GM19351 (cell line): Measurements from ENCODE around the gene KRTAP5-5.
"Not testable (repeated sequence)": the region's sequence is repeated elsewhere in the genome, so short reads cannot be mapped to it uniquely, and the experiment has no call there.

Source experiments
- ATAC-seq: cut with Tn5 transposase; IDR thresholded peaks from one replicate; pipeline ENCODE4 v1.9.1; 2021; ENCODE audit warnings: mild to moderate bottlenecking, moderate library complexity; ENCODE audit not compliant: unreplicated experiment

The KRTAP5-5 gene

DNA sequence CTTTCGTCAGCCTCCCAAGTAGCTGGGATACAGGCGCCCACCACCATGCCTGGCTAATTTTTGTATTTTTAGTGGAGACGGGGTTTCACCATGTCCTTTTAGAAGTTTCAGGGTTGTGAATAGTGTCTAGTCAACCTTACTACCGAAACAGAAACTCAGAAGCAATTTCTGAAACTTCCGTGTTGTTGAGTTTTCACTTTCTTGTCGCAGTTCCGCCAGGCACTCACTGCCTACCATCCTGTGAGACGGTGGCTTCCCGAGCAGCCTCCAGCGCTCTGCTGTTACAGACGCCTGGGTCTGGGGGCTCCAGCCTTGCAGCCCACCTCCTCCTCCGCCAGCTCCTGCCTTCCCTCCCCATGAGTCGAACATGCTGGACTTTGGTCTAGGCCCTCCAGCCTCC is 23.7 kb upstream of the KRTAP5-5 start:
- ATAC-seq = peak; percentile 92

DNA sequence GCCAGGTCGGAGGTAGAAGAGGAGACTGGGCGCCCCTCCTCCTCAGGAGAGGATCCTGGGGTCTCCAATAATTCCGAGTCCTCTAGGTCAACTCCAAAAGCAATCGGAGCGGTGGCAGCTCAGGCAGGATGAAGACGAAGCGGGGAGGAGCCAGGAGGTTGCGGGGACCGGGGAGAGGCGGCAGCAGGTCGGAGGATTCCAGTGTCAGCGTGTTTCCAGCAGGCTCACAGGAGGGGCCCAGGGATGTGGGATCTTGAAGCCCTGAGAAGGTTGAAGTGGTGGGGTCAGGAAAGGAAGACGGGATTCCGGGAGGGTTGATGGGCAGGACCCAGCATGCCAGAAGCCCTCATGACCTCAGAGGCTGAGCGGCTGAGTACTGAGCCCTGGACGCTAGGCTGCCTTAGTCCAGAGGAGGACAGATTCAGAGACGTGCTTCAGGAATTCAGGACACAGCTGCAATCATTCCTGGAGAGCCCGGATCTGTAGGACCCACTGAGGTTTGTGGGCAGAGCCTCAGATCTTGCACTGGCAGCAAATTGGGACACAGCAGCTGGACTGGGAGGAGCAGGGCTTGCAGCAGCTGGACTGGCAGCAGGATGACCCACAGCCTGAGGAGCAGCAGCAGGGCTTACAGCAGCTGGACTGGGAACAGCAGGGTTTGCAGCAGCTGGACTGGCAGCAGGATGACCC is 22.3 kb upstream of the KRTAP5-5 start:
- not testable (repeated sequence) for ATAC-seq

DNA sequence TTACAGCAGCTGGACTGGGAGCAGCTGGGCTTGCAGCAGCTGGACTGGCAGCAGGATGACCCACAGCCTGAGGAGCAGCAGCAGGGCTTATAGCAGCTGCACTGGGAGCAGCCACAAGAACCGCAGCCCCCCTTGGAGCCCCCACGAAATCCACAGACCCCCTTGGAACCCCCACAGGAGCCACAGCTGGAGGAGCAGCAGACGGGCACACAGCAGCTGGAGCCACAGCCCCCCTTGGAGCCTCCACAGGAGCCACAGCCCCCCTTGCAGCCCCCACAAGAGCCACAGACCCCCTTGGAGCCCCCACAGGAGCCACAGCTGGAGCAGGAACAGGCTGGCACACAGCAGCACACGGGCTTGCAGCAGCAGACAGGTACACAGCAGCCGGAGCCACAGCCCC is 21.7 kb upstream of the KRTAP5-5 start:
- not testable (repeated sequence) for ATAC-seq

DNA sequence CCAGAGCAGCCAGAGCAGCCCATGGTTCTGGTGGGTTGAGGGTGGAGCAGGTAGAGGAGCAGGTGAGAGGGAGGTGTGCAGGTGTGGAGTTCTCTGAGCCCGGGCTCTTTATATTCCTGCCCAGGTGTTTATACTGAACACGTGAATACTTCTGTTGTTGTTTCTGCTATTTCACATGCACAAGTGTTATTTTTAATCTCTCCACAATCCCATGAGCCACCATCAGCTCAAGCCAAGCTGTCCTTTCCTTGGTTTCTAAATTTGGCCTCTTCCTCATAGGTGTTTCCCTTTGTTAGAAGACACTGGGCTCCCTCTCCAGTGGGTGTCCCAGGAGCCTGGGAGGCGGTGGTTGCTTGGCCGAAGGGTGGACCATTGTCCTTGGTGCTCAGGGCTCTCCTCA is 21.2 kb upstream of the KRTAP5-5 start, which contains the start of gene KRTAP5-3:
Gene KRTAP5-3 (minus strand): TSS at position 101 of the 400 bp plus-strand sequence. CDS start 78 bp downstream, at position 23.
- ATAC-seq = no peak

DNA sequence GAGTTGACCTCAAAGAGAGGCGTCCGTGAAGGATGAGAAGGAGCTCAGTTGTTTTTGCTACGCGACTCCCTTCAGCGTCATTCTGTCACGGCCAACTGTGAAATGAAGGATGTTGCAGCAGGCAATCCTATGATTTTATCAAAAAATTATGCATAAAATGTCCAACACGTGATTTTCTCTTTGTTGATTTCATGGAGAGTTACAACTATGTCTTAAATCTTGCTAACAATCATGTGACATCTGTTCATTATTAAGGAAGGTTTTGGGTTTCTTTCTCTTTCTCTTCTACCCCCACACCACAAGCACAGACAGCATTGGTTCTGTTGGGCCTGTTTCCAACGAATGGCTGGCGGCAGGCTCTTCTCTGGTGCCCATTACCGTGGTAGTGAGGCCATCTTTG is 11.3 kb upstream of the KRTAP5-5 start:
- no peak for ATAC-seq

DNA sequence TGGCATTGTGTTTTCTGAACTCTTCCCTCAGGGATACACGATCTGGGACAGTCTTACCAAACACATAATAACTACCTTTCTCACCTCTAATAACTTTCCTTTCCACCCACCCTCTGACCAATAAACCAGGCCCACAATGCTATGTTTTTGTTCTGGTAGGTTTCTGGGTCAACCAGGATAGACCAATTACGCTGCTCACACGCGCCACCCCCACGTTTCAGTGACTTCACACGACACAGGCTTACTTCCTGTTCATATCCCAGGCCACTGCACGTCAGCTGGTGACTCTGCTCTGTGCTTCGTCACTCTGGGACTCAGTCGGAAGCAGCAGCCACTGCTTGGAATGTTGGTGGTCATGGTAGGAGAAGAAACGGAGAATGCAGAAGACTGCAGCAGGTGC is 10.1 kb upstream of the KRTAP5-5 start:
- no peak for ATAC-seq

DNA sequence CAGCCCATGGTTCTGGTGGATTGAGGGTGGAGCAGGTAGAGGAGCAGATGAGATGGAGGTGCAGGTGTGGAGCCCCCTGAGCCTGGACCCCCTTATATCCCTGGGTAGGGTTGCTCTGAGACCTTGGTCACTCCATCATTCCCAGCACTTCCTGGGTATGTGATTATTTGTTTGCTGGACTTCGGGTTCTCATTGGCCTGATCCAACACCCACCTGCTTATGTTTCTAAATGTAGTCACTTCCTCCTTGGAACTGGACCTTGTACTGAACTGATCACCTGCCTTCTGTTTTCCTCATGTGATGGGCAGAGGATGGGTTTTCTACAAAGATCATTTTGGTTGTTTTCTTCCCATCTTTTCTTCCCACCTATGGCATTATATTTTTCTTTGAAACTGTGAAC is 7.5 kb upstream of the KRTAP5-5 start, which contains the start of gene KRTAP5-4:
Gene KRTAP5-4 (minus strand): TSS at position 53 of the 400 bp plus-strand sequence. CDS start 45 bp downstream, at position 8.
- no peak for ATAC-seq

DNA sequence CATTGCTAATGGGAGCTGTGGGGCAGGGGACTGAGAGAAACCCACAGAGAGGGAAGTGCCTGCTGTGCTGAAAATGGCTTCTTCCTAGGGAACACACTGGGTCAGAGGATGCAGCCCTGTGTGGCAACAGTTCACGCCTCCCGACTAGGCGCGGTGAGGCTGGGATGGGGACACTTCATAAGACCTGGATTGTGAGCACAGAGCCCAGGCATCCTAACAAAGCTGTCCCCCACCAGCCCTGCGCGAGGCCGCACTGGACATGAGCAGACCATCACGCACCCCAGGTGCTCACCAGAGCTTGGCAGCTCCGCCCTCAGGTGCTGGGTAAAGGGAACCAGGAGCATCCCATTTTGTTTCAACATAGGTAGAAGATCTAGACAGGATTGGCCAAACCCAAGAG is 5.9 kb upstream of the KRTAP5-5 start:
- no peak for ATAC-seq

DNA sequence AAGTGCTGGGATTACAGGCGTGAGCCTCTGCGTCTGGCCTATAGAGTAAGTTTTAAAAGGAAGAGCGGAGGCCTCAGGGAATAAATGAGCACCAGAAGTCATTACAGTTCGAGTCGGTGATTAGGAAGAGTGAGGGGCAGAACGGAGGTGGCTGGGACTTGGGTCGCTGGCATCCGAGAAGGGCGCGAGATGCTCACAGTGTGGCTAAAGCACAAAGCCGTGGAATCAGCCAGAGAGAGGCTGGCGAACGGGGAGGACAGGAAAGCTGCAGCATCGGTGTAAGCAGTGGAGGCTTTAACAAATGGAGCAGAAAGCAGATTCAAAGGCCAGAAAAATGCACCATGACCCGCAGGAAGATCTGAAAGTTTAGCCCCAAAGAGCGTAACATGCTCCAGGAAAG is 5.0 kb upstream of the KRTAP5-5 start:
- no peak for ATAC-seq

DNA sequence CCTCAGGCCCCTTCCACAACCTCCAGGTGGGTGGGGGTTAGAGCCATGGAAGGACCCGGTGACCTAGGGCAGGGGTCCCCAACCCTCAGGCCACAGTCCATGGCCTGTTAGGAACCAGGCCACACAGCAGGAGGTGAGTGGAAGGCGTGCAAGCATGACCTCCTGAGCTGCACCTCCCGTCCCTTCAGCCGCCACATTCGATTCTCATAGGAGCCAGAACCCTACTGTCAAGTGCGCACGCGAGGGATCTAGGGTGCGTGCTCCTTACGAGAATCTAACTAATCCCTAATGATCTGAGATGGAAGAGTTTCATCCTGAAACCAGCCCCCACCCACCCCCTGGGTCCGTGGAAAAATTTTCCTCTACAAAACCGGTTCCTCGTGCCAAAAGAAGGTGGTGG is 4.0 kb upstream of the KRTAP5-5 start:
- ATAC-seq = no peak

DNA sequence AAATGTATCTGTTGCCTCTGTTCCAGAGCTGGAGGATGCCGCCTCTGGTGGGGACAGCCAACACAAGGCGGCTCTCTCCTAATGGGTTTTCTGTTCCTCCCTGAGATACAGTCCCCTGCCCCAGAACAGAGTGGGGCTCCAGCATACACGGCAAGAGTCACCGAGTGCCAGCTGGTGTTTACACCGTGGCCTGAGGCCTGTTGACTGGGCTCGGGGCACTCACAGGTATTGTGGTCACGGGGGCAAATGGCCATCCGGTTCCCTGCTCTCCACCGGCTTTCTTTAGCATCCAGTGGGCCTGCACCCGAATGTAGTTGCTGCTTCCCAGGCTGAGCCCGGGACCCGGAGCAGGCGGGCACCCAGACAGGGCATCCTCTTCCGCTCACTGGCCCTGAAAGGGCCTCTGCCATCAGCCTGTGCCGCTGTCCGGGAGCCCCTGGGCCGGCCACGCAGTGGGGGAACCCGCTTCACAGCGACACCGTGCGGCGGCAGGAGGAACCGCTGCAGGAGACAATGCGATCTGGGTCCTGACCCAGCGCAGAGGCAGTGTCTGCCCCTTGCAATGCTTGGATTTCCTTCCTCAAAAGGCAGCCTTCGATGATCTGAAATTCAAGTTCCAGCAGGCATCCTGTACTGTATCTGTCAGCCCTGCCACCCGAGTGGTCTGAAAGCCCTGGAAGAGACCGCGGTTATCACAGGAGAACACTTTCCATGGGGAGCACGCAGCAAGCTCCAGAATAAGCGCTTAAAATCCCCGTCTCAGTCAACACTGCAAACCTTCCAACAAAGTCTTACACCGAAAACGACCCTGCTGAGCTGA is 859 bp upstream of the KRTAP5-5 start:
- peak; percentile 62 for ATAC-seq

DNA sequence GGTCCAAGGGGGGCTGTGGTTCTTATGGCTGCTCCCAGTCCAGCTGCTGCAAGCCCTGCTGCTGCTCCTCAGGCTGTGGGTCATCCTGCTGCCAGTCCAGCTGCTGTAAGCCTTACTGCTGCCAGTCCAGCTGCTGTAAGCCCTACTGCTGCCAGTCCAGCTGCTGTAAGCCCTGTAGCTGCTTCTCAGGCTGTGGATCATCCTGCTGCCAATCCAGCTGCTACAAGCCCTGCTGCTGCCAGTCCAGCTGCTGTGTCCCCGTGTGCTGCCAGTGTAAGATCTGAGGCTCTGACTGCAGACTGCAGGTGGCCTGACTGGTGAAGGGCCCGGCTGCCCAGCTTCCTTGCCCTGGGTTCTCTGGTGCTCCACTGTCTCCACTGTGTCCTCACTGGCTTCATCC is 696 bp downstream of the KRTAP5-5 start:
- no peak for ATAC-seq

DNA sequence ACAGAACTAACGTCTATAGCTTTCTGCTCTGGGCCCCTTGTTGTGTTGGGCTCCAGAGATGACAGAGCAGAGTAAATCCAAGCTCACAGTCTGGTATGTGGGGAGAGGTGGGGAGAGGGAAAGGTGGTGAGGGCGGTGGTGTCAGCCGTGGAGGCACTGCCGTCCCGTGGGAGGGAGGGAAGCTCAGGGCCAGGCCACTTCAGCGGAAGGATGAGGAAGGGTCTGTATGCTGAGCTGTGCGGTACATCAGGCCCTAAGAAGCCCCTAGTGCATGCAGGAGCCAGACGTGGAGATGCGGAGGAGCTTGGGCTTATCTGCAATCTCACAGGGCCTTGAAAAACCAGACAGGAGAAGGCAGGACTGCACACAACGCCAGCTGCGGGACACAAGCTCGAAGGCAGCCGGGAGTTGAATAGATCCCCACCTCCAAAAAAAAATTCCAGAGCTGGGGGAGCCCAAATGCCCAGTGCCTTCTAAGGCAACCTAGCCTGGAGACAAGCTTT is 1.5 kb downstream of the KRTAP5-5 start:
- no peak for ATAC-seq

DNA sequence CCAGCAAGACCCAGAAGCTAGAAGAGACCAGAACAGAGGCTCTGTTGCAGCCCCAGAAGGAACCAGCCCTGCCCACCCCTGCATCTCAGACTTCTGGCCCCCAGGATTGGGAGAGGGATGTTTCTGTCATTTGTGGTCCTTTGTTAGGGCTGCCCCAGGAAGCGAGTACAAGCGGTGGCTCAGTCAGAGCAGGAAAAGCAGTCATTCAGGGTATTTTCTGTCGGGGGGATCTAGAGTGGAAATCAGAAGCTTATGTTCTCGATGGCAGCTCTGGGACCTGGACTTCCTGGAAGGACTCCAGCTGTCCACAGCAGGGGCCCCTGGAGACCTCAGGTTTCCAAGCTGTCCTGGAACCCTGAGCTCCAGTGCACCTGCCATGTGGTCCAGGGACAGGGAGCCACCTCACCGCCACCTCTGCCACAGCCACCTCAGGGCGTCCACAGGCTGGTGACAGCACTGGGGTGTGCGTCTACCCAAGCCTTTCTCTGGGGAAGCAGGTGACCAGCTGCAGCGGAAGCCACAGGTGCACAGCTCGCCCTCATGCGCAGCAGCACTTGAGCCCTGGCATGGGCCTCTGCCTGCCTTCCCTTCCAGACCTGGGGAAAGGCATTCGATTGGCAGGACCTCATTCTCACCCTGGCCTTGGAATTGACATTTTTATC is 2.6 kb downstream of the KRTAP5-5 start:
- ATAC-seq = no peak

DNA sequence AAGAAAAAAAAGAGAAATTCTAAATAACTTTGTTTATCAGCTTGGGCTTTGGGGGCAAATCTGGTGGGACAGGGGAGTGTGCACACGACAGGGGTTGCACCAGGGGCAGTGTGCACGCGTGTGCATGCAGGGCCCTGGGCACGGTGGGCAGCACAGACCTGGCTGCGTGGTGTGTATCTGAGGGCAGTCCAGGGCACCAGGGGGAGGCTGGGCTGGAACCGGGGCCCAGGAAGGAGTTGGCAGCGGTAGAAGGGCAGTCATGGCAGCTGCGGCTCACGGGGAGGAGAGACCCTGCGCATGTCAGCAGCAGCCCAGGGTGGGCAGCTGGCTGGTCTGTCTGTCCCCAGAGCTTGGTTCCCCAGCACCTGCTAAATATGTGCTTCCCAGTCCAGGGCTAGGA is 4.3 kb downstream of the KRTAP5-5 start:
- ATAC-seq = no peak

DNA sequence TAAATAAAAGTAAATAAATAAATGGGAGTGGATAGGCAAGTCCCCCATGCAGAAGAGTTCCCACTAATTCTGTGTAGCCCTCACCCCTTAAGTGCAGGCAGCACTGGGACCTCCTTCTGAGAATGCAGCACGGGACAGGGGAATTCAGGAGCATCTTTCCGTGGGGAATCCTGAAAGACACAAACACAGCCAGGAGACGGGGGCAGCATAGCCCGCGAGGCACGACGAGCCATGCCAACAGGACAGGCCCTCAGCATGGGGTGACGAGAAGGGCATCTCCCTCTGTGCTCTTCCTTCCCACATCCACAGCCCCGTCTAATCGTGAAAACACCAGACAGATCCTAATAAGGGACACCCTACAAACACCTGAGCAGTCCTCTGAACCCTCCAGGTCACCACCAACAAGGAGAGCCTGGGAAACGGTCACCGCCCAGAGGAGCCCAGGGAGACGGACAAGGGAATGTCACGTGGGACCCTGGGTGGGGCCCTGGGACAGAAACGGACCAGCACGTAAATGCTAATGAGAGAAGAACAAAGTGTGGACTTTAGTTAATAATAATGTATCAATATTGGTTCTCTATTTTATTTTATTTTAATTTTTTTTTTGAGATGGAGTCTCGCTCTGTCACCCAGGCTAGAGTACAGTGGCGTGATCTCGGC is 6.8 kb downstream of the KRTAP5-5 start:
- ATAC-seq = no peak

DNA sequence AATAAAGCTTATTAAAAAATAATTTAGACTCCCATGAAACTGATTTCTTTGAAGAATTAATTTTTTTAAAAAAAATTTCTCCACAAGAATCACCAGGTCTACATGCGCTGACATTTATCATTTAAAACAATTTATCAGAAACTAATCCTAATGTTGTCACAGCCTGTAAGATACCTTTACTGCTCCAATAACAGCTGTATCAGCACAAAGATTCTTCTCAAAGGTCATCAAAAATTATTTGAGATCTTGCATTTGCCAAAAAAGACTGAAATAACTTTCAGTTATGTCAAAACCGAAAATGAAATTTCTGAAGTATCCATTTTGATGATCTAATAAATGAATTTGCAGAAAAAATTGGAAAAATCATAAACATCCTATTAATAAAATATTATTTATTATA is 8.1 kb downstream of the KRTAP5-5 start:
- no peak for ATAC-seq

DNA sequence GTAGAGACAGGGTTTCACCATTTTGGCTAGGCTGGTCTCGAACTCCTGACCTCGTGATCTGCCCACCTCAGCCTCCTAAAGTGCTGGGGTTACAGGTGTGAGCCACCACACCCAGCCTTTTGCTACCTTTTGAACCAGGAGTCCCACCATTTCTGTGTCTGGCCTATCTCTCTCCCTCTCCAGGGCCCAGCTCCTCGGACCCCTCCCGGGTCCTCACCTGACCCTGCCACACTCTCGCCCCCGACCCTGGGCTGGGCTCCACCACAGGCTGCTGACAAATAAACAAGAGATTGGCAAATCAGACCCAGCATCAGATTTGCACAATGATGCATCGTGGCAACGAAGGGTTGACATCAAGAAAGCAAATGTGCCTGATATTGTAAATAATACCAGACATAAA is 8.8 kb downstream of the KRTAP5-5 start:
- ATAC-seq = no peak

DNA sequence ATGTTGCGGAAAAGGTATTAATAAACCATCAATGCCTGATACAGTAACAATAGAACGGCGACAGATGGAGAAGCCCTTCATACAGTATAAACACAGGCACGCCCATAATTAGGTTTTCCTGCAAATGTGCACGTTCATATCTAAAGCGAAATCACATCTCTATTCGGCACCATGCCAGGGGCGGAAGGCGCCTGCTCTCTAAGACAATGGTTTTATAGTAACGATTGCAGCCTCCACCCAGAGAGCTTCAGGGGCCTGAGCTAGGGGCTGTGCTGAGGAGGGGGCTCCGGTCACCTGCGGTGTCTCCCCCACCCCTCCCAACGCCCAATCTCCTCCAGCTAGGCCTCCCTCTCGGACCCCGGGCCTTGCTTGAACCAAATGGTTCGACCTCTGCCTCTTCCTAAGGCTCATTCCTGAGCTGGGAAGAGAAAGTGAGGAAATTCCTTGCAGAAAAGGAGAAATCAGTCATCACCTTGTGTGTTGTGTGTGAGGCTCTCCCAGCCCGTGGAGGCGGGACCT is 9.6 kb downstream of the KRTAP5-5 start:
- ATAC-seq = no peak

DNA sequence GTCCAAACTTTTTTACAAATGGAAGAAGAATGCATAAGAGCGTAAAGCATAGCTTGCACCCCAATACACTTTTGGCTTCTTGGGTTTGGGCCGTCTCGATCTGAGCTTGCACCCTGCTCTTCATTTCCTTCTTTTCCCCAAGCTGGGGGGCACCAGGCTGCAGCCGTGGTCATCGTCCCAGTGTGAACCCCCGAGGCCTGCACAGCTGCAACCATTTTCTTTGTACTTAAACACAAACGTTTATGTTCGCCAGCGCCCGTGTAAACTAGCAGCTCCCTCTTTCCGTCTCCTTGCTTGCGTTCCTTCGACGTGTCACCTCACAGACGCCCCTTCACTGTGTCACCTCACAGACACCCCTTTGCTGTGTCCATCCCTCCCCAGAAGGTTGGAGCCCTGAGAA is 10.1 kb downstream of the KRTAP5-5 start:
- ATAC-seq = no peak
